Ovary (tissue), 3 donors: ENCODE results near the gene RAB8B.

Source experiments
- CTCF ChIP-seq, 3 donors: fragments of 450-650 bp in 2 of 3; fragments of 200-600 bp in 1 of 3; IDR thresholded peaks; one replicate each; pipeline versions ENCODE4 v1.5.1 to v1.8.0; 2016 to 2022; ENCODE audit warnings: antibody characterized with exemption in 3 of 3, mild to moderate bottlenecking in 1 of 3
- POLR2A ChIP-seq: fragments of 450-650 bp; IDR thresholded peaks from one replicate; pipeline ENCODE4 v1.6.1; 2017; ENCODE audit warnings: antibody characterized with exemption, mild to moderate bottlenecking, moderate library complexity
- donor health status: DM: no; HTN: no; CAD: no.

- TF ChIP-seq CTCF (IDR thresholded peaks at IDR 0.05) (no peak), POLR2A (no peak)
These were observed 14.2 kb downstream of the RAB8B start for GRCh38 chr15:63203451-63204090.
